GM21723 (cell line): Measurements from ENCODE around the gene RBBP4.
"Not testable (repeated sequence)": the region's sequence is repeated elsewhere in the genome, so short reads cannot be mapped to it uniquely, and the experiment has no call there.

Experiments used
- ATAC-seq: cut with Tn5 transposase; IDR thresholded peaks from one replicate; pipeline ENCODE4 v1.9.1; 2021; ENCODE audit warnings: mild to moderate bottlenecking, moderate library complexity; ENCODE audit not compliant: unreplicated experiment

The RBBP4 gene

GRCh38 chr1:32685498-32685897, 34.5 kb downstream of the RBBP4 start:
- ATAC-seq = no peak

DNA sequence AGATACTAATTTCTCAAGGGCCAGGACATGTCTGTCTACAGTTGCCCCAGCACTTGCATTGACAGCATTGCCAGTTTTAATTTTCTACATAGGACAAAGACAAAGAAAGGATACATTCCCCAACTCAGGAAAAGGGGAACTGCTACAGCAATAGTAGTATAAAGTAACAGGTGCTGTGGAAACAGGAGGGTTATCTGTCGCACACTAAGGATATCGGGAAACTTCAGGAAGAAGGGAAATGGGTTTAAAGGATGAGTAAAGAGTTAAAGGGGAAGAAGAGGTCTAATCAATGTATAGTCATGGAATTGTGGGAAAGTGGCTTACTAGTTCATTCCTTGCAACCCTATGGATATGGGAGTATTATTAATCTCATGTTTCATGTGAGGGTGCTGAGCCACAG, 35.4 kb downstream of the RBBP4 start:
- no peak for ATAC-seq

- no peak for ATAC-seq
These were observed 42.6 kb downstream of the RBBP4 start for GRCh38 chr1:32693455-32694174.

GRCh38 chr1:32695098-32695904, 44.3 kb downstream of the RBBP4 start:
- ATAC-seq = no peak

DNA sequence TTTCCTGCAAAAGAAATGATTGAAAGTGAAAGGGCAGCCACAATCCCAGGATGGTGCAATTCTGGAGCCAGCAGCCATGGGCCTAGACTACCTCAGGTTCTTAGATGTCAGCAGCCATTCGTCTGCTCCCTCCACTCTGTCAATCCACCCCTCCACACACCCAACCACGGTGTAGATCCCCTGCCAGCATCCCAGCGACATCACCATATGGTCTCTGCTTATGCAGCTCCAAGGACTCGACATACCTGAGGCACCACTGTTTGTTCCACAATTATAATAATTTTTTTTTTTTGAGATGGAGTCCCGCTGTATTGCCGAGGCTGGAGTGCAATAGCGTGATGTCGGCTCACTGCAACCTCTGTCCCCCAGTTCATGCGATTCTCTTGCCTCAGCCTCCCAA, 45.0 kb downstream of the RBBP4 start:
- no peak for ATAC-seq

DNA sequence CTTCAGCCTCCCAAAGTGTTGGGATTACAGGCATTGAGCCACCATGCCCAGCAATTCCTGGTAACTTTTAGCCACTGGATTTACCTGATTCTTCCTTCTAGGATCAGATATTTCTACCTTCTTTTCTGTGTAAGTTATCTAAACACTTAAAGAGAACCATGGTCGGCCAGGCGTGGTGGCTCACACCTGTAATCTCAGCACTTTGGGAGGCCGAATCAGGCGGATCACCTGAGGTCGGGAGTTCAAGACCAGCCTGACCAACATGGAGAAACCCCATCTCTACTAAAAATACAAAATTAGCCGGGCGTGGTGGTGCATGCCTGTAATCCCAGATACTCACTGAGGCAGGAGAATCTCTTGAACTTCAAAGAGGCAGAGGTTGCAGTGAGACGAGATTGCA, 46.0 kb downstream of the RBBP4 start:
- not testable (repeated sequence) for ATAC-seq

DNA sequence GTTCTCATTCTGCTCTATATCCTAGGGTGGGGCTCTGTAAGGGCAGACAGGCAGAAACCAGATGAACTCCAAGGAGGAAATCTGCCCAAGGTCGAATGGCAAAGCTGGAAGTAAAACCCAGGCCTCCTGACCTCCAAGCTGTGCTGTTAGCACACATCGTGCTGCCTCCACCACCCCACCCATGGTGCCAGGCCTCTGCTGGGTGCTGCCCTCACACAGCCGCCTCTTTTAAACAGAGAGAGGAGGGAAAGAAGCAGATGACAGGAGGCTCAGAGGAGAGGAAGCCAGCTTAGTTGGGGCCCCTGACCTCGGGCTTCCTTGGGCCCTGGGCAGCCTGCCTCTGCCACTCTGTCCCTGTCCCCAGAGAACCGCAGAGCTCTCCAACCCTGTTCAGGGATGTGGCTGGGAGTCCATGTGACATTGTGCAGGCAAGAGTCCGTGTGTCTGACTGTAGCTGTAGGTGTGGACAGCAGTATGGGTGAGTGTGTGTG, 50.5 kb downstream of the RBBP4 start:
- ATAC-seq = no peak

DNA sequence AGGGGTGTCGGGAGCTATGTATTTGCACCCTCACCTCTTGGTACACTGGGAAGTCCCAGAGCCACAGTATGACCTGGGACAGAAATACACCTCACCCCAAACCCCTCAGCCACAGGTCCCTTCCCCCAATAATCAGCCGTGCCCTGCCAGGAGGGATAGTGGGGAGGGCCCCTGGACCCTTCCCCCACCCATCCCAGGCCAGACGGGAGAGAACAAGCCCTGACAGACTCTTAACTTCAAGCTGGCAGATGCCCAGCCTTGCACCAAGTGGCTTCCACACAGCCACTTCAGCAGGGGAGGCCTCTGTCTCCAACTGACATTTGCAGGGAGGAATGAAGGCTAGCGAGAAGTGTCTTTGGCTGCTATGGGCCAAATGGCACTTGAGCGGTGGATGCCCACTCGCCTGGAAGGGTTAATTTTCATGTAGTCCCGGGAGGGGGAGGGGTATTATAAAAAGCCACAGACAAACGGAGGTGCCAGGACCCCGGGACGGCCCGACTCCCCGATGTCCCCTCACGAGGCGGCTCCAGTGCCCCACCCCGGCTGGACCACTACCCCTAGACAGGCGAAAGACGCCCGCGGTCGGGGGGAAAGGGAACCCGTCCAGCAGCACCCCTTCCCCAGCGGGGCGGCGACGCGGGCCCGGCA, 51.1 kb downstream of the RBBP4 start:
- no peak for ATAC-seq

DNA sequence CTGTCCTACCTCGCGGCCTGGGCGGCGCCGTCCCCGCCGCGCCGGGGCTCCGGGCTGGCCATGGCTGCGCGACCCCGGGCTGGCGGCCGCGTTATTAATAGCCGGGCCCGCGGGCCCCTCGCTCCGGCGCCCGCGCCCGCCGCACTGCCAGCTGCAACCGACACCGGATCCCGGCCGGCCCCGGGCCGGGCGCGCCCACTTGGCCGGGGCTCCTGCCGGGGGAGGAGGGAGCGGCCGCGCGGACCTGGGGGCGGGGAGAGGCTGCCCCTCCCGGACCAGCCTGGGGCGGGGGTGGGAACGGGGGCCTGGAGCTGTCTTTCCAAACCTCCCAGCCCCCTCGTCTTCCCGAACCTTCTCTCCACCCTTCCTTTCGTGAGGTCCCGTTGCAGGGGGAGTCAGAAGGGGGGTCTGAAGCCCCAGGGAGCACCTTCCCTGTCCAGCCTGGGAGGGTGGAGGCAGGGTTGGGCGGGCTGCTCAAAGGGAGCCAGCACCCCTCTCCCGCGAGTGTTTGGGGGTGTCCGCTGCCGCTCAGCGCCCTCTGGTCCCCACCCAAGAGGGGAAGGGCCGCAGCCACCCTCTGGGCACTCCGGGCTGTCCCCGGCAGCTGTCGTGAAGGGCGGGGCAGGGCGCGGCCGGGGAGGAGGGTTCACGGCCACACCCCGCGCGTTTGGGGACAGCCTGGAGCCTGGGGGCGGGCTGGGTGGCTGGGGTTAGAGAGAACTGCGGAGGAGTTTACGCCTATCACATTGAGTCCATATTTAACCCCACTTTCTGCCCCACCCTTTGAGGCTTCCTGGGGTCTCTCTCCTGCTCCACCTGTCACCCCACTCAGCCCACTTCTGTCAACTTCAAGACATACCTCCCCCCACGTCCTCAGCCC, 51.8 kb downstream of the RBBP4 start, which contains the start of gene SYNC:
TSS of gene SYNC (minus strand) at position 172 of the 880 bp plus-strand sequence. CDS start at position 62, 110 bp downstream.
- no peak for ATAC-seq

DNA sequence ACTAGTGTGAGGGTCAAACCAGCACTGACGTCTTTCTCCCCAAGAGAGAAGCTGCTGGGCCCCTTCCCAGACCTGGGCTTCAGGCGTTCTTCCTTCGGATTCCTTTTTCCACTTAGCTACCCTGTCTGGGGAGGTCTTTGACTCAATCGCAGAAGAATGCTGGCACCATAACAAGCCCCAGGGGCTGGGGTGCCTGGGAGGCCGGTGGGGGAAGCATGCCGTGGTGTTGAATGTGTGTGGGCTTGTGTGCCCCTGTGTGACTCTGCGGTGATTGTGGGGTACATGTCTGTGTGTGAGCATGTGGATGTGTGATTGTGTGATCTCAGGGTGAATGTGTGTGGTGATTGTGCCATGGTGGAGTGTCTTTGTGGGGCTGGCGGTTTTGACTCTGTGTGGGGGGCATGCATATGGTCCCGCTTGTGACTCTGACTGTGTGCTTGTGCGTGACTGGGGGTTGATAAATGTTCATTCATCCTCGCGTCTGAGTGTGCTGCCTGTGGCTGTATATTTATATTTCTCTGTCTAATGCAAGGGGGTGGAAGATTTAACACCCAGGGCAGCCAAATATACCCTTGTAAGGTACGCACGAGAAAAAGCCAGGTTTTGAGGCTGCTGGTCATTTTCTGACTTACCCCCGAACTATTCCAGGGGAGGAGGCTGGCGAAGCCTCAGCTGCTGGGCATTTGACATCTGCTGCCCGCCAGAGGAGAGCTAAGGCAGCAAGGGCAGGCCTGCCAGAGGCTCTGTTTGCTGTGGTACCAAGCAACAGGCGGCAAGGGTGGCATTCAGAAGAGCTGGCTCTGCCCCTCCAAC, 52.7 kb downstream of the RBBP4 start:
- no peak for ATAC-seq

GRCh38 chr1:32705516-32705915, 54.5 kb downstream of the RBBP4 start:
- no peak for ATAC-seq

GRCh38 chr1:32706491-32706890, 55.5 kb downstream of the RBBP4 start:
- ATAC-seq = no peak

GRCh38 chr1:32709075-32709474, 58.1 kb downstream of the RBBP4 start:
- ATAC-seq = no peak

GRCh38 chr1:32709476-32709875, 58.5 kb downstream of the RBBP4 start:
- no peak for ATAC-seq

GRCh38 chr1:32711221-32711620, 60.2 kb downstream of the RBBP4 start:
- not testable (repeated sequence) for ATAC-seq

DNA sequence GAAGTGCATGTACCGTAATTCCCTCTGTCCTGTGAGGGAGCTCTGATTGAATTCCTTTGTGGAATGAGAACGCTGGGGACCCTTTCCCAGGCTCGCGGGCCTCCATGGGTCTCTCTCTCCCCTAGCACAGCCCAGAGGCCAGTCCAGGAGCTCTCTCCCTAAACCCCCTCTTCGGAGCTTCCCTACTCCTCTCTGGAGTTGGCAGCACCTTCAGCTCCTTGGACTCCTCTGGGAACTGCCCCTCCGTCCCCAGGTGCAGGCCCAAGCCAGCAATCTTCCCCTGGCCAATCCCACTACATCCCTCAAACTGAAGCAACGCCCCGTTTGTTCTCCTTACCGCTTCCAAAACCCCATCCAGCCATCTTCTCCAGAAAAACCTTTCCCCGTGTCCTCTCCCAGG, 62.1 kb downstream of the RBBP4 start:
- no peak for ATAC-seq

- no peak for ATAC-seq
These were observed 63.3 kb downstream of the RBBP4 start for GRCh38 chr1:32714277-32714676.

GRCh38 chr1:32715901-32716311, 64.9 kb downstream of the RBBP4 start:
- no peak for ATAC-seq

DNA sequence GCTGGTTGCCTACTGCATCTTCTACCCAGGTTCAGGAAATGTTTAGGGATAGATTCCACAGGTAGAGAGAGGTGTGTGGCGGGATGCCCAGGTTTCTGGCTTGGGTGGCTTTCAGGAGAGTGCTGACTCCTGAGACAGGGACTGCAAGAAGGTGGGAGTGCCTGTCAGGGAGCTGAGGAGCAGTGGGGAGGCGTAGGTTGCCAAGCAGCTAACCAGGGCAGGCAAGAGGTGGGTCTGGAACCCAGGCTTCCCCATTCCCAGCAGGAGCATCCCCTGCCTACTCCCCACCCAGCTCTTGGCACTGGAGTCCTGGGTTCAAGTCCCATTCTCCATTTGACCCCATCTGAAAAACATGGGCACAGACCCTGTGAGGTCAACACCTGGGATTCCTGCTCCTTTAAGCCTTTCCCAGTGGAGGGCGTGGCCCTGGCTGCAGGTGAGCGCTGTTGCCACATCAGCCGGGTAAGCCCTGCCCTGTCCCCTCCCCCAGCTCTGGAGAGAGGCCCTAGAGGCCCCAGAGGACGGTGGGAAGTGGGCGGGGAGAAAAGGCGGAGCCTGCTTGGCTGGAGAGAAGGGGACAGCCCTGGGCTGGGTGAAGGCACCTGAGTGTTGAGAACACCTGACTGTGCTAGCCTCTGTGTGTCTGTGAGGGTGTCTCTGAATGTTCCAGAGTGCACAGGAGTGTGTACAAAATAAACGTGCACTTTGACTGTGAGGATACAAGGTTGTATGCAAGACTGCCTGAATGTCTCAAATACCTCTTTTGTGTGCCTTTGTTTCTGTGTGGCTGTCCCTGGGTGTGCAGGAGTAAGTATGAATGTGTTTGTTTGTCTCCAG, 65.5 kb downstream of the RBBP4 start:
- peak; percentile 84 for ATAC-seq
